Measurements from ENCODE around the gene VAV2. TPM values are rescaled to one million over a fixed set of nuclear protein-coding genes. Genes with fewer than 3 reads are reported as not detected.

Gene VAV2
- total RNA-seq, 1 experiment from 2014 or later: 30.7 TPM

DNA sequence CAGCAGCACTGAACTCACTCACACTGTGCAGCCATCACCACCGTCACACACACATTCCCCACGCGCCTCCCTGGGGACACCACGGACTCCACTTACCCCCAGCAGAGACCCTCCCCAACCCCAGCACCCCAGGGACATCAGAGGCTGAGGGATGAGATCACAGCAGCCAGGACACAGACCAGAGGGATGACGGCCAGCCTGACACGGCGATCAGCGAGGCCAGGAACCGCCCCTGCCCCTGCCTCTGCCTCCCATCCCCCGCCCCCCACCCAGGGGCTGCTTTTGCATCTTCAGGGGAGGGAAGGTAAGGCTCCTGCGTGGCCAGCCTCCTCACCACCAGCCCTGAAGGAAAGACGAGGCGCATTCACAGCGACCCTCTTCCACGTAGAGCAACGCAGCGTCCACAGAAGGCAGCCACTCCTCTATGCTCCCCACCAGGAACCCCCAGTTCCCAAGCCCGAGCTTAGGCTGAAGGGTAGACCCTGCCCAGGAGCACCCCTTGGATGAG is 104.5 kb downstream of the VAV2 start:
- intact Hi-C loops (cut with micrococcal nuclease; ENCODE audit: unreplicated experiment): no loop called here
- DNase-seq: no peak
- Mint-ChIP-seq H3K27me3 (ENCODE audit: unreplicated experiment) (no peaks in the 10 kb centered on the region), H3K4me3 (ENCODE audit: low read depth, unreplicated experiment) (no peak overlapping the region), H3K4me1 (ENCODE audit: low read depth, unreplicated experiment) (peaks cover 13% of the 10 kb centered on the region), H3K27ac (ENCODE audit: unreplicated experiment) (no peak overlapping the region), H3K36me3 (ENCODE audit: insufficient read depth, unreplicated experiment) (peaks cover 4% of the 10 kb centered on the region), H3K9me3 (ENCODE audit: low read depth, unreplicated experiment) (no peaks in the 10 kb centered on the region)
- TF ChIP-seq CTCF (IDR thresholded peaks at IDR 0.05; ENCODE audit: unreplicated experiment): no peak
- no TSS peak for BruUV-seq (replicated peaks)
- CTCF ChIA-PET: no interaction called here

DNA sequence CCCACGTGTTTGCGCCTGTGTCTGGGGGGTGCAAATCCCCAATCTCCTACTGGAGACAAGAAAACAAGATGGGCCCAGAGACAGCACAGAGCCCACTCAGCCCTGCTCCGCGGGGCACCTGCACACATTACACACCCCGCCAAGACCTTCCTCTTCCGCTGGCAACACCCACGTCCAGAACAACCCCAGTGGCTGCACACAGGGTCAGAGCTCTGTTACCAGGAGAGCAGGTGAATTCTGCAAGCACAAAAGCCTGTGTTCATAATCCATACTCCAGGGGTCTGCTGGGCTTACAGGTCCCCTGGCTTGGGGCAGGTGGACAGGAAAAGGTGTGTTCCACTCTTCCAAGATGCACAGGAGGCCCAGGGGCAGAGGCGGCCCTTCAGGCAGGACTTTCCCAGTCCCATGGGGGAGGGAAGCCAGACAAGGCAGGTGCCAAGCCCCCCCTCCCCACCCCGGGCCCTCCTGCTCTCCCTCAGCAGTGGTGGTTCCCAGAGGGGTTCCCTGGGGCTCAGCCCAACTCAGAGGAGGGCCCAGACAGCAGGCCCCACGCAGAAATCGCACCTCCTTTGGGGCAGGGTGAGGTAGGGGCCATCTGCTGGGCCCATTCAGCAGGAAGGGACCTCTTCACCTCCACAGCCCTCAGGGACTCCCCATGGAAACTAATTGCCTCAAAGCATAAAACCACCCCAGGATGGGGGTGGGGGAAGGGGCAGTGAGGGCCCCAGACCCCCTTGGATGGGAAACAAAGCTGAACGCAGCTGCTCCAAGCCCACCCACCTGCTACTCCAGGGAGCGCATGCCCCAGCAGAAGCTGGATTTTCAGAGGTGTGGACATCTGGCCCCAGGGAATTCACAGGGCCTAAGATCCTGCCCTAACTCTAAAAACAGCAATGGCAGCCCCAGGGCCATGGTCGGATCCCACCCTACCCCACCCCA is 105.3 kb downstream of the VAV2 start:
- H3K4me3 Mint-ChIP-seq (ENCODE audit: low read depth, unreplicated experiment): no peak overlapping the region
- H3K9me3 Mint-ChIP-seq (ENCODE audit: low read depth, unreplicated experiment): no peaks in the 10 kb centered on the region
- intact Hi-C loops (cut with micrococcal nuclease; ENCODE audit: unreplicated experiment): no loop called here
- BruUV-seq (replicated peaks): no TSS peak
- no peaks in the 10 kb centered on the region for H3K27me3 Mint-ChIP-seq (ENCODE audit: unreplicated experiment)
- CTCF ChIA-PET: interaction anchor here (0.6 kb wide), 1 partner anchor 143 kb away, joined by 5 read pairs; no protein-coding TSS in a partner anchor
- no peak overlapping the region for H3K27ac Mint-ChIP-seq (ENCODE audit: unreplicated experiment)
- TF ChIP-seq CTCF (IDR thresholded peaks at IDR 0.05; ENCODE audit: unreplicated experiment): no peak
- H3K4me1 Mint-ChIP-seq (ENCODE audit: low read depth, unreplicated experiment): peaks cover 8% of the 10 kb centered on the region
- H3K36me3 Mint-ChIP-seq (ENCODE audit: insufficient read depth, unreplicated experiment): peaks cover 4% of the 10 kb centered on the region
- DNase-seq: no peak

GRCh38 chr9:133884907-133885744 is 107.0 kb downstream of the VAV2 start:
- no TSS peak for BruUV-seq (replicated peaks)
- intact Hi-C loops (cut with micrococcal nuclease; ENCODE audit: unreplicated experiment): no loop called here
- Mint-ChIP-seq H3K4me1 (ENCODE audit: low read depth, unreplicated experiment) (peaks cover 8% of the 10 kb centered on the region), H3K27ac (ENCODE audit: unreplicated experiment) (no peak overlapping the region), H3K36me3 (ENCODE audit: insufficient read depth, unreplicated experiment) (peaks cover 3% of the 10 kb centered on the region), H3K4me3 (ENCODE audit: low read depth, unreplicated experiment) (no peak overlapping the region), H3K9me3 (ENCODE audit: low read depth, unreplicated experiment) (no peaks in the 10 kb centered on the region), H3K27me3 (ENCODE audit: unreplicated experiment) (no peaks in the 10 kb centered on the region)
- CTCF ChIA-PET: no interaction called here
- no peak for TF ChIP-seq CTCF (IDR thresholded peaks at IDR 0.05; ENCODE audit: unreplicated experiment)
- no peak for DNase-seq

- DNase-seq: no peak
- Mint-ChIP-seq H3K9me3 (ENCODE audit: low read depth, unreplicated experiment) (no peaks in the 10 kb centered on the region), H3K36me3 (ENCODE audit: insufficient read depth, unreplicated experiment) (no peaks in the 10 kb centered on the region), H3K27me3 (ENCODE audit: unreplicated experiment) (no peaks in the 10 kb centered on the region), H3K27ac (ENCODE audit: unreplicated experiment) (no peak overlapping the region), H3K4me1 (ENCODE audit: low read depth, unreplicated experiment) (no peaks in the 10 kb centered on the region), H3K4me3 (ENCODE audit: low read depth, unreplicated experiment) (no peak overlapping the region)
- BruUV-seq (replicated peaks): no TSS peak
- no peak for TF ChIP-seq CTCF (IDR thresholded peaks at IDR 0.05; ENCODE audit: unreplicated experiment)
- intact Hi-C loops (cut with micrococcal nuclease; ENCODE audit: unreplicated experiment): no loop called here
- CTCF ChIA-PET: interaction anchor here (0.6 kb wide), 1 partner anchor 194 kb away, joined by 3 read pairs; no protein-coding TSS in a partner anchor
Measured at GRCh38 chr9:133882849-133883755, 109.0 kb downstream of the VAV2 start.

All from Calu3 (cell line).